Kidney tubule cell (primary cell): ENCODE measurements around the gene POLR3E.
"Not testable (repeated sequence)": the region's sequence is repeated elsewhere in the genome, so short reads cannot be mapped to it uniquely, and the experiment has no call there.

Experiments
- DNase-seq: peaks from one replicate; pipeline ENCODE4 v3.0.0-alpha.2; 2018; ENCODE audit warnings: low spot score

POLR3E gene

DNA sequence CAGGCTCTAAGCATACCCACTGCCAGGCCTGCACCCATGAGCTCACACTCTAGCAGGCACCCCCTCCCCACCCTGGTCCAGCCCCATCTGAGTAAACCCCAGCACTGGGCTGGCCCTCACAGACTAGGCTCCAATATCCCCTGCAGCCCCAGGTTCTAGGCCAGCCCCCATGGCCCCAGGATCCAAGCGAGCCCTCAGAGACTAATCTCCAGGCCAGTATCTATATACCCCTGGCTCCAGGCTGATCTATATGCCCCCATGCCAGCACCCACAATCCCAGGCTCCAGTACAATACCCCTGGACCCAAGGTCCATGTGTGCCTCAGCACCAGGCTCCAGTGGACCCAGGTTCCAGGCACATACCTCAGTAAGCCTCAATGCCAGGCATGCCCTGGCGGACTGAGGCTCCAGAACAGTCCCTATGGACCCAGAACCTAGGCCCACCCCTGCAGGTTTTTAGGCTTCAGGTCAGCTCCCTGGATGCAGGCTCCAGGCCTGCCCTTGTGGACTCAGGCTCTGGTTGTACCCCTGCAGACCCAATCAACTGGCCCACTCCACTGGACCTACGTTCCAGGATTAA lies 38.5 kb downstream of the POLR3E start:
- no peak for DNase-seq

DNA sequence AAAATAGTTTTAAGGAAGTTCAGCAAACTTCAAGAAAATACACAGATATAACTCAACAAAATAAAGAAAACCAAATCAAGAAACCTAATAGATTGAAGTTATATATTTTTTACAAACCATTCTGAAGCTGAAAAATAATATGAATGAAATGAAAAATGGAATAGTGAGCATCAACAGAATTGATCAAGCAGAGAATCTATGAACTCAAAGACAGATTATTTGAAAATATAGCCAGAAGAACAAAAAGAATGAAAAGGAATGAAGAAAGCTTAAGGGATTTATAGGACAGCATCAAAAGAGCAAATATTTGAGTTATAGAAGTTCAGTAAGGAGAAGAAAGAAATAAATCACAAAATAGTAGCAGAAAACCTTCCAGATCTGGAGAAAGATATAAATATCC lies 39.4 kb downstream of the POLR3E start:
- no peak for DNase-seq

DNA sequence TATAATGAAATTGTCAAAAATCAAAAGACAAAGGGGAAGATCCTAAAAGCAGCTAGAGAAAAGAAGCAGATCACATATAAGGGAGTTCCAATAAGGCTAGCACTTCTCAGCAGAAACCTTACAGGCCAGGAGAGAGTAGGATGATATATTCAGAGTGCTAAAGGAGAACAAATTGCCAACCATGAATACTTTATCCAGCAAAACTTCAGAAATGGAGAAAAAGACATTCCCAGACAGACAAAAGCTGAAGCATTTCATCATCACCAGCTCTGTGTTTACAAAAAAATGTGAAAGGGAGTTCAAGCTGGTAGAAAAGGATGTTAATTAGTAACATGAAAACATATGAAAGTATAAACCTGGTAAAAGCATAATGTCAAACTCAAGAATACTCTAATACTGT lies 39.8 kb downstream of the POLR3E start:
- DNase-seq = no peak

DNA sequence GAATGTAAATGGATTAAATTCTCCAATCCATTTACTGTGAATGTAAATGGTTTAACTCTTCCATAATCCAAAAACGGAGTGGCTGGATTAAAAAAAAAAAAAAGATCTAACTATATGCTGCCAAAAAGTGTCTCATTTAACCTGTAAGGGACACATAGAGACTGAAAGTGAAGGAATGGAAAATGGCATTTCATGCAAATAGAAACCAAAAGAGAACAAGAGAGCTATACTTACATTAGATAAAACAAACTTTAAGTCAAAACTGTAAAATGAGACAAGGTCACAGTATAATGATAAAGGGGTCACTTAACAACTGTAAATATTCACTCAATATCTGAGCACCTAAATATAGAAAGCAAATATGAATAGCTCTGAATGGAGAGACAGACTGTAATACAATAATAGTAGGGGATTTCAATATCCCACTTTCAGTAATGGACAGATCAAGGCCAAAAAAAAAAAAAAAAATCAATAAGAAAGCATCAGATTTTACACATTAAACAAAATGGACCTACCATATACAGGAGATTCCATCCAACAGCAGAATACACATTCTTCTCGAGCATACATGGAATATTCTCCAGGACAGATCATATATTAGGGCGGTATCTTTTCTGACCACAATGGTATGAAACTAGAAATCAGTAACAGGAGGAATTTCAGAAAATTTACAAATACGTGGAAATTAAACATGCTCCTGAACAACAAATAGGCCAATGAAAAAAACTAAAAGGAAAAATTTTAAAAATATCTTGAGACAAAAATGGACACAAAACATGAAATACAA lies 40.8 kb downstream of the POLR3E start:
- no peak for DNase-seq

DNA sequence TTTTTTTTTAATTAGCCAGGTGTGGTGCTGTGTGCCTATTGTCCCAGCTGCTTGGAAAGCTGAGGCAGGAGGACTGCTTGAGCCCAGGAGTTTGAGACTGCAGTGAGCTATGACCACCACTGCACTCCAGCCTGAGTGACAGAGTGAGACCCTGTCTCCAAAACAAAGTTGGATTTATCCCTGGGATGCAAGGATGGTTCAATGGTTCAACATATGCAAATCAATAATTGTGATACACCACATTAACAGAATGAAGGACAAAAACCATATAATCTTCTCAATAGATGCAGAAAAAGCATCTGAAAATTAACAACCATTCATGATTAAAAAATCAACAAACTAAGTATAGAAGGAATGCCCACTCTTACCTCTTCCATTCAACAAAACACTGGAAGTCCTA lies 43.7 kb downstream of the POLR3E start:
- no peak for DNase-seq

DNA sequence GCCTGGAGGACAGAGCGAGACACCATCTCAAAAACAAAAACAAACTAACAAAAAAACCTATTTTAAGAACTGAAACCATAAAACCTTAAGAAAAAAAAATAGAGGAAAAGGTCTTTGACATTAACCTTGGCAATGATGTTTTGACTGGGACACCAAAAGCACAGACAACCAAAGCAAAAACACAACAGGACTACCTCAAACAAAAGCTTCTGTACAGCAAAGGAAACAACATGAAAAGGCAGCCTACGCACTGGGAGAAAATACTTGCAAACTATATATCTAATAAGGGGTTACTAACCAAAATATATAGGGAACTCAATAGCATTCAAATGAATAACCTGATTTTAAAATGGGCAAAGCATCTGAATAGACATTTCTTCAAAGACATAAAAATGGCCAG lies 44.9 kb downstream of the POLR3E start:
- no peak for DNase-seq

DNA sequence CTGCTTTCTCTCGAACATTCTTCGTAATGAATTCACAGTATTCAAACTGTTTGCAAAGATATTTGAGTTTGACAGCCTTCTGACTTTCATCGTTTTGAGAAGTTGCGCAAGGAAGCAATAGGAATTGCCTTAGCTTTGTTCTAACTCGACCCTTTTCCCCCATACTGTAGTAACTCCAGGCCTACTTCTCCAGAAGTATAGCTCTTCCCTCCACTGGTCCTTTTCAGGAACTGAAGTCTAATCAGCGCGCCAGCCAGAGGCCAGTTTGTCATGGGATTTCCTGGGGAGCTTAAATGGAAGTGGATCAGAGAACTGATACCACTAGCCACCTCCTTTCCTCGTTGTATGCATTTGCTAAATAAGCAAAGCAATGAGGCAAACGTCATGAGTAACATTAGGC lies 49.3 kb downstream of the POLR3E start:
- no peak for DNase-seq

DNA sequence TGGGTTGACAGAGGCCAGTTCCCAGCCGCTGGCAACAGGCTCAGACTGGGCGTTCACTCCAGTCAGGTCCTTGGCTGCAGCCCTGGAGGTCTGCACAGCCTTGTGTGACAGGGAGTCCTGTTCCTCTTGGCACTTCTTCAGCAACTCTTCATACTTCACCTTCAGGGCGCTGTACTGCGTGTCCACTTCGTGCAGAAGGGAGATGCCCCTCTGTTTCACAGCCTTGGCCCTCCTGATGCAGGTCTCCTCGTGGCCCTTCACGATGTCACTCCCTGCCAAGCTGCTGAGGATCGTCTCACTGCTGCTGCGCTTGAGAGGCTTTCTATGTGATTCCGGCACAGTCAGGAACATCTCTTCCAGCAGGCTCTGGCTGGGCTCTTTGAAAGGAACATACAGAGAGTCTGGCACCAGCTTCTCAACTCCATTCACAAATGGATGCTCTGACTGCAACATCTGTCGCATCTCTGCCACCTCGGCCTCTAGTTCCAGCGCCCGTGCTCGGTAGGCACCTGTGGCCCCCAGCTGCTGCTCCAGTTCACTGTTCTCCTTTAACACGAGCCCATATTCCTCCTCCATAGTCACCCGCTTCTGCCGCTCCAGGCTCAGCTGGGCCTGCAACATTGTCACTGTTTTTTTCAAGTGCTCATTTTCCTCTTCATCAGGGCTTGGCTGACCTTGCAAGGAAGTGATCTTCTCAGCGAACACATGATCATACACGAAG lies 50.1 kb downstream of the POLR3E start:
- no peak for DNase-seq

DNA sequence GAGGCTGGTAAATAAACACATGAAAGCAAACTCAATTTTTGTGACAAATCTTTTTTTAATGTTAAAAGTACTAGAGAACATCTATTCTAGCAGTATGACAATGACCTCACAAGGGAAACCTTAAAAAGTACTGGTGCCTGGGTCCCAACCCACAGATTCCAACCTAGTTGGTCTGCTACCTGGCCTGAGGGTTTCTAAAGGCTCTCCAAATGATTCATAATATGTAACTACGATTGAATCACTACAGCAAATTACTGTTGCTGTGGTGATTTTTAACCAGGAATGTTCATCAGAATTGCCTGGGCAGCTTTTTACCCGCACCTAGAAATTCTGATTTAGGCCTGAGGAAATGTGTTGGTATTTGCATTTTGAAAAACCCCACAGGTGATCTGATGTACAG lies 51.1 kb downstream of the POLR3E start:
- DNase-seq = peak; percentile 89

DNA sequence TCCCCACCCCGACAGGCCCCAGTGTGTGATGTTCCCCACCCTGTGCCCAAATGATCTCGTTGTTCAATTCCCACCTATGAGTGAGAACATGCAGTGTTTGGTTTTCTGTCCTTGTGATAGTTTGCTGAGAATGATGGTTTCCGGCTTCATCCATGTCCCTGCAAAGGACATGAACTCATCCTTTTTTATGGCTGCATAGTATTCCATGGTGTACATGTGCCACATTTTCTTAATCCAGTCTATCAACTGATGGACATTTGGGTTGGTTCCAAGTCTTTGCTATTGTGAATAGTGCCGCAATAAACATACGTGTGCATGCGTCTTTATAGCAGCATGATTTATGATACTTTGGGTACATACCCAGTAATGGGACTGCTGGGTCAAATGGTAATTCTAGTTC lies 53.8 kb downstream of the POLR3E start:
- DNase-seq = not testable (repeated sequence)

DNA sequence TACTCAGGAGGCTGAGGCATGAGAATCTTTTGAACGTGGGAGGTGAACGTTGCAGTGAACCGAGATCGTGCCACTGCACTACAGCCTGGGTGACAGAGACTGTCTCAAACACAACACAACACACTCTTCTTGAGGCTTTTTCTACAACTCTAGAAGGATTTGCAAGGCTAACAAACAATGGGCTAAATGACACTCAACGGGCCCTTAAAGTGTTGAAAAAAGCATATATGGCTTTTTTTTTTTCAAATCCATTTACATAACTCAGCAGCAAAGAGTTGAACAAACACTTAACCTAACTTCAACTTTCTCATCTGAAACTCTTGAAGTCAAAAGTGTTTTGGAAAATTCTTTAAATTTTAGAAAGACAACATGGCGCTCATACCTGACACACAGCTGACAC lies 54.9 kb downstream of the POLR3E start:
- no peak for DNase-seq

DNA sequence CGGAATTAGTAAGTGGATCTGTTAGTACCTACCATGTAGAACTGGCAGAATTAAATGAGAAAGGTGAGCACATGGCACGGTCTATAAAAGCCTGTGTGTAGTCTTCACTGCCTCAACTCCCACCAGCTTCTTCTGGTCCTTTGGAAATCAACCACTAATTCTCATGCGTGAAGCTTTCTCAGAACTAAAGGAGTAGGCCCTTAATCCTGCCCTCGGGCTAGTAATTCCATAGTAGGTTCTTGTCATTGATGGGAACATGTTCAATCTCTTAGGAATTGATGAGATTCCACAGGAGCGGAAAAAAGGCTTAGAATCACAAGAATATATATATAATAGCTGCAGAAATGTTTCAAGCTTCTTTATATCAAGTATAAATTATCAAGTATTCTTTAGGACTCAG lies 55.5 kb downstream of the POLR3E start:
- DNase-seq = no peak

DNA sequence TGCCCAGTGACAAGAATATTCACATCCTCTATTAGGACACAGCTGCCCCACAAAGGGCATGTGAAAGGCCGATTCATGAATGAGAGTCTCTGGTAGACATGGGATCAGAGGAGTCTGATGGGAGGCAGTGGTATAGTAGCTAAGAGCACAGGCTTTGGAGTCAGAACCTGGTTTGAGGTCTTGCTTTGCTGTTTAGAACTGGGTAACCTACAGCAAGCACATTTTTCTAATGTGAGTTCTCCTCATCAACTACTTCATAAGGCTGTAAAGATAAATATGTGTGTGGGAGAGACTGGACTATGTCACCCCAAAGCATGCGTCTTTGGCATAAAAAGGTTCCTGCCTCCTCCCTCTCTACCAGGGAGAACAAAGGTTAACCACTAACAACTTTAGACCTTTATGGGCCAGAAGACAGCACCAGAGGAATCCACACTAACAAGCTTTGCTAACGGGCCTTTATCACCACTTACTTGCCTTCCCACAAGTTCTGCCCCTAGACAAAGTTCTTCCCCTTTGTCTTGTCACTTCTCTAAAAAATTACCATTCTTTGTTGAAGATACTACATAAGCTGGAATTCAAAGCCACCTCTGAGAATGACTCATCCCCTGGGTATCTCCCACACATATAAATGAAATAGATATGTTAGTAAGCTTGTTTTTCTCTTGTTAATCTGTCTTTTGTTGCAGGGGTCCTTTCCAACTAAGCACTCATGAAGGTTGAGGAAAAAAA lies 56.1 kb downstream of the POLR3E start:
- DNase-seq = peak; percentile 95

DNA sequence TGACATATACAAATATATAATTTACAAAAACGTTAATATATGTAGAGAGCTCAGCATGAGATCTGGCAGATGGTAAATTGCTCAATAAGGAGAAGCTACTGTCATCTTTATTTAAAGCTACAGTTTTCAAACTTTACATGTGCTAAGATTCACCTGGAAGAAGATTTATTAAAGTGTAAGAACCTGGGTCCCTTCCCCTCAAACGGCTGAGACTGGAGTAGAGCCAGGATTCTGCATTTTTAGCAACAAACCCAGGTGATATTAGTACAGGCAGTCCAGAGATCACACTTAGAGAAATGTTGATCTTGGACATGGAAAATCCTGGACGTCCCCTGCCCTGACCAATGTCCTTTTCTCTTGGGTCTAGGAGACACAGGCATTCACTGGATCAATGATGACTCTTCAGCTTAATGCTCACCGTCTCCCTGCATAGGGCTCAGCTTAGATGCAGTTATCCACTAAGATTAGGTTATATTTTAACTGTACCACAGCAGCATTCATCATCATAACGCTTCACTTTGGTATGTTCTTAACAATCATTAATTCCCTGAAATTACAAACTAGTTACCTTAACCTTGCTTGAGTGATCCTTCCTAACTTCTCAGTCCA lies 56.8 kb downstream of the POLR3E start:
- peak; percentile 99 for DNase-seq

DNA sequence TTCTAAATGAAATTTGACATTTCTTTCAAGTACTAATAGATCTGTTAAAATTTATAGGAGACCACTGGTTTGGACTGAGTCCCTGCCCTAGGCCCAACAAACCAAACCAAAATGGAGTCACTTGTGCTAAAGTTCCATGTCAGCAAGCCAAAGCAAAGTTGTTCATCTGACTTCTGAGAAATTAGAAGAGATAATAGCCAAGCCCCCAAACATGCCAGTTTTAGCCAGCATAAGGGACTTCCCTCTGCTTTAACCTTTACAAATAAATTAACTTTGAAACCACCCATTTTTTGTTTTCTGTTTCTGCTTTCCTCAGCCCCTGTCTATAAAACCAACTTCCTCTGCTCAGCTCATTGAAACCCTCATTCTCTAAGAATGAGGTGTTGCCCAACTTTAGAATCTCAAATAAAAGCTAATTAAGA lies 58.3 kb downstream of the POLR3E start:
- no peak for DNase-seq

DNA sequence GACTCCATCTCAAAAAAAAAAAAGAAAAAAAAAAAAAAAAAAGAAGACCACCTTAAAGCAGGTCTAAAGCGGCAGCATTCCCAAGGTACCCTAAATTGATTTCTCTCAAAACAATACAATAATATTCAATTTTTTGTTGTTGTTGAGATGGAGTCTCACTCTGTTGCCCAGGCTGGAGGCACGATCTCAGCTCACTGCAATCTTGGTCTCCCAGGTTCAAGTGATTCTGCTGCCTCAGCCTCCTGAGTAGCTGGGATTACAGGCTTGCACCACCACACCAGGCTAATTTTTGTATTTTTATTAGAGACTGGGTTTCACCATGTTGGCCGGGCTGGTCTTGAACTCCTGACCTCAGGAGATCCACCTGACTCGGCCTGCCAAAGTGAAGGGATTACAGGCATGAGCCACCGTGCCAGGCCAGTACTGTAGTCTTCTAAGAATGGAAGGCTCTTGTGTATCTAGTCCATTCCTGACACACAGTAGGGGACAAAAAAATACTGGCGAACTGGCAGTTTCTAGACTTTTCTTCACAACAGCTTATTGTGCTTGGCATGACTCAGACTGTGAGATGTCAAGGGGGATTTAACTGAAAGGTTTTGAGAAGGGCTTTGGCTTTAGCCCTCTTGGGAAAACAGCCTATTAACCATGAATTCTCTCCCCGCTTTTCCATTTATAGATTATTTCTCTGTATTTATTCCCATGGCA lies 59.9 kb downstream of the POLR3E start:
- DNase-seq = no peak

DNA sequence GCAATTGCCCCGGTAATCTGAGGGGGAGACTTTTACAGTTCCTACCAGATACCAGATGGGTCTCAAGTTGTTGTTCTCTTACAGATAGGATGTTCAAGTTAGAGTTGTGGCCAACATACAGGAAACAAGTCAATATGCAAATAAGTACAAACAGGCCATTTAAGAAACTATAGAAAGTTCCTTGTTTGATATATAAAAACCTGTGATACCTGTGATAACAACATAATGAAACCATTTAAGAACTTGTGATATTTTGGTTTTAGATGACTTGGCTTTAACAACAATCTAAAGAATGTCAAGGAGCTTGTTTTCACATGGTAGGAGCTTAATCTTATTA lies 60.4 kb downstream of the POLR3E start:
- DNase-seq = no peak

DNA sequence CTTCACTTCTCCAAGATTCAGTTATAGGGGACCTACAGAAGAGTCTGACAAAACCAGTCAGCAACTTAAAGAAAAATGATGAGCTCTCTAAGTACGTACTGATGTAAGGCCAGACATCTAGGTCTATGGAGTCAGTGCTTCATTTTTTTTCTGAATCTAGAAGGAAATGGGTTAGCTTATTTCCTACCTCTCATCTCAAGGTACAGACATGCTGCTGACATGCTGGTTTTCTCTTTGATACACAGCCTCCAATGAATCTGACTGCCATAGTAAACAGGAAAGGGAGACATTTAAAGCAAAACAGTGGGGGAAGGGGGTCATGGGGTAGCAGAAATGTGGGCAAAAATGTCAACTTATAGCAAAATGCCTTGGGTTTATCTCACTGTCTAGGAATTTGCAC lies 60.8 kb downstream of the POLR3E start:
- peak; percentile 36 for DNase-seq

DNA sequence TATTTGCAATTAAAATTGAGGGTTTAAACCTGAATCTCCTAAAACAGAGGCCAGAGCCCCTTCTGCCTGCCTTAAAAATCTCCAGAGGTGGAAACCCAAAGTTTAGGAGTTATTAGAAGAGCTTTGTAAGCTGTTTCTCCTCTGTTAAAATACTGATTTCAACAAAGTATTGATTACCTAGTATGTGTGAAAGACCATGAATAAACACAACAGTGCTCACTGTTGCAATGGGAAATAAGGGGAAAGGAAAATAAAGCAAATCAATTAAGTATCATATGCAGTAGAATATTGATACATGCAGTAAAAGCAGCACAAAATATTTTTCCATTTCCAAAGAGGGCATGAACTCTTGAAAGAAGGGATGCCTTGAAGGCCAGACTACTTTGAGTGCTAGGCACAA lies 62.5 kb downstream of the POLR3E start:
- DNase-seq = no peak

DNA sequence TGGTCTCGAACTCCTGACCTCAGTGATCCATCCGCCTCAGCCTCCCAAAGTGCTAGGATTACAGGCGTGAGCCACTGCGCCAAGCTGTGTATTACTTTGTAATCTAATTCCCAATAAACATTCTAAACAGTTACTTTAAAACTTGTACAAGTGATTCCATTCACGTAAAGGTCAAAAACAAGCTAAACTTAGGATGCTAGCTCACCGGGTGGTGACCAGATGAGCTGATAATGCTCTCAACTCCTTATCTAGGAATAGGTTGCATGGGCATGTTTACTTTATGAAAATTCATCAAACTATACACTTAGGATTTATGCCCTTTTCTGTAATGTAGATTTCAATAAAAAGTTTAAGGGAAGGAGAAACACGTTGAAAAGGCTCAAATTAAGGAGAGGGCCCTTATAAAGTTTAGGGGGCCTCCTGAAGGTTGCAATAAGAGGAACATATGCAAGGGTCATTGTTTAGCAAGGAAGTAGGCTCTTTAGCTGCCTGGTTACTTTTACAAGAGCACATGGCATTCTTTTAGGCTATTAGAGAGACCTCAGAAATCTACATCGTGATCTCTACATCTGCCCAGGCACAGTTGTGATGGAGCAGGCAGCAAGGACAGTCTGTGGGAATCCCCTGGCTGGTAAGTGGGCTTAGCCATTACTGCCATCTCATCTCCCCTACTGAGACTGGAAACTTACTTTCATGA lies 63.9 kb downstream of the POLR3E start:
- DNase-seq = peak; percentile 51

DNA sequence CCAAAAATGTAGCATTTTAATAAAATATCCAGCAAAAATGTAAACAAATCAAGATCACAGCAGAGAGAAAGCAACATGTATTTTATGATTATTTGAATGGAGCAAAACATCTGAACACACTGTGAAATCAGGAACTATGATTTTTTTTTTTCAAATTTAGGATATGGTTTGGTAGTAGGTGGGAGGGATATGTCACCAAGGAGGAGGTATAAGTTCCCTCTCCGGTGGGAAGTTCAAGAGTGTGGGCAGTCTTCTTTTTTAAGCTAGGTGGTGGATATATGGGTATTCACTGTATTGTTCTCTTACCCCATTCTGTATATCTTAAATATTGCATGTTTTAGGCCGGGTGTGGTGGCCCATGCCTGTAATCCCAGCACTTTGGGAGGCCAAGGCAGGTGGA lies 67.0 kb downstream of the POLR3E start:
- no peak for DNase-seq
